GM12878 (cell line): ENCODE measurements around the gene CPT1C. TPM values are rescaled to one million over a fixed set of nuclear protein-coding genes. Genes with fewer than 3 reads are reported as not detected.

ENCODE experiments used
- BCL11A ChIP-seq: IDR thresholded peaks from 2 replicates; pipeline ENCODE4 v1.6.1; 2011; ENCODE audit warnings: low read depth, low read length
- BHLHE40 ChIP-seq, 2 experiments: fragments of 450-650 bp in 1 of 2; IDR thresholded peaks; 2 replicates each; pipeline ENCODE4 v1.6.1; 2011 to 2017; ENCODE audit warnings: low read depth in 2 of 2, borderline replicate concordance in 1 of 2, improper control_type of control experiment in 1 of 2, low read length in 1 of 2, mild to moderate bottlenecking in 1 of 2
- CBFB ChIP-seq: IDR thresholded peaks from 2 replicates; pipeline ENCODE4 v1.6.1; 2016; ENCODE audit warnings: antibody characterized with exemption, low read depth
- CREB1 ChIP-seq: IDR thresholded peaks from 2 replicates; pipeline ENCODE4 v1.6.1; 2012; ENCODE audit warnings: low read depth, mild to moderate bottlenecking, inconsistent platforms
- ETV6 ChIP-seq, 2 experiments: fragments of 450-650 bp in 1 of 2; IDR thresholded peaks in 1 of 2; conservative IDR thresholded peaks in 1 of 2; 2 replicates each; pipeline ENCODE4 v1.6.1; 2014; ENCODE audit warnings: antibody characterized with exemption in 1 of 2, borderline replicate concordance in 1 of 2, low read depth in 1 of 2, mild to moderate bottlenecking in 1 of 2, moderate library complexity in 1 of 2
- GABPA ChIP-seq: IDR thresholded peaks from 2 replicates; pipeline ENCODE4 v1.6.1; 2014; ENCODE audit warnings: antibody characterized with exemption, low read depth, mild to moderate bottlenecking, inconsistent platforms
- IKZF2 ChIP-seq, 2 experiments: fragments of 450-650 bp; IDR thresholded peaks; 2 replicates each; pipeline ENCODE4 v1.6.1; 2017; ENCODE audit warnings: mild to moderate bottlenecking in 2 of 2, moderate library complexity in 2 of 2
- KLF5 ChIP-seq: fragments of 450-650 bp; IDR thresholded peaks from 2 replicates; pipeline ENCODE4 v1.6.1; 2014; ENCODE audit warnings: mild to moderate bottlenecking; ENCODE audit not compliant: partially characterized antibody
- MTA2 ChIP-seq: fragments of 450-650 bp; IDR thresholded peaks from 2 replicates; pipeline ENCODE4 v1.6.1; 2016; ENCODE audit warnings: low read depth, mild to moderate bottlenecking, moderate library complexity
- MTA3 ChIP-seq: IDR thresholded peaks from 2 replicates; pipeline ENCODE4 v1.6.1; 2012; ENCODE audit warnings: low read length, inconsistent platforms, borderline replicate concordance
- NBN ChIP-seq: fragments of 450-650 bp; IDR thresholded peaks from 2 replicates; pipeline ENCODE4 v1.6.1; 2016
- NR2F1 ChIP-seq: fragments of 450-650 bp; conservative IDR thresholded peaks from 2 replicates; pipeline ENCODE4 v1.6.1; 2017; ENCODE audit warnings: mild to moderate bottlenecking
- NRF1 ChIP-seq: conservative IDR thresholded peaks from 2 replicates; pipeline ENCODE4 v1.6.1; 2011; ENCODE audit warnings: mild to moderate bottlenecking, low read depth, low read length, improper control_type of control experiment
- POLR2AphosphoS5 ChIP-seq: IDR thresholded peaks from 2 replicates; pipeline ENCODE4 v1.6.1; 2011; ENCODE audit warnings: mild to moderate bottlenecking, low read length, inconsistent platforms
- SIX5 ChIP-seq: IDR thresholded peaks from 2 replicates; pipeline ENCODE4 v1.6.1; 2011; ENCODE audit warnings: mild to moderate bottlenecking, low read depth, low read length, moderate library complexity; ENCODE audit not compliant: severe bottlenecking
- ZNF24 ChIP-seq: fragments of 450-650 bp; IDR thresholded peaks from 2 replicates; pipeline ENCODE4 v1.6.1; 2017; ENCODE audit warnings: antibody characterized with exemption, mild to moderate bottlenecking
- ZNF384 ChIP-seq: IDR thresholded peaks from 2 replicates; pipeline ENCODE4 v1.6.1; 2012; ENCODE audit warnings: low read depth, mild to moderate bottlenecking, low read length, improper control_type of control experiment, borderline replicate concordance
- ZNF687 ChIP-seq: fragments of 450-650 bp; IDR thresholded peaks from 2 replicates; pipeline ENCODE4 v1.6.1; 2017; ENCODE audit warnings: mild to moderate bottlenecking, moderate library complexity
- polyA plus RNA-seq, 11 experiments: library from polyadenylated mRNA; depleted of rRNA in 4 of 11; unstranded in 6 of 11; stranded (reverse) in 5 of 11; fragments of >200 nt; fragmentation: Nextera tagmentation in 4 of 11; fragmentation: Illumina TruSeq in 1 of 11; extraction: Ambion mirVana in 4 of 11; extraction: Trizol in 1 of 11; gene quantifications; 1 replicate in 1 of 11; 2 replicates in 10 of 11; pipeline versions ENCODE4 v1.2.1 to v1.2.3, GENCODE V29; 2011 to 2016; ENCODE audit warnings: inconsistent platforms in 2 of 11, missing spikeins in 2 of 11, low read depth in 1 of 11
- total RNA-seq, 4 experiments: library from RNA; depleted of rRNA in 3 of 4; stranded (reverse); fragments of >200 nt in 3 of 4; fragmentation: Illumina TruSeq in 1 of 4; extraction: Trizol in 1 of 4; gene quantifications; 2 replicates each; pipeline versions ENCODE4 v1.2.1 to v1.2.3, GENCODE V29; 2013 to 2021
- TF ChIP-seq, protein P1 (sequence below): IDR thresholded peaks from 2 replicates; pipeline ENCODE4 v1.6.1; 2012; ENCODE audit warnings: low read depth, low read length, improper control_type of control experiment
- TF ChIP-seq, protein P2 (sequence below): IDR thresholded peaks from 2 replicates; pipeline ENCODE4 v1.6.1; 2011; ENCODE audit warnings: low read depth, mild to moderate bottlenecking, low read length, moderate library complexity, borderline replicate concordance; ENCODE audit errors: extremely low read depth
- TF ChIP-seq, protein P3 (sequence below): fragments of 450-650 bp; conservative IDR thresholded peaks from 2 replicates; pipeline ENCODE4 v1.6.1; 2017; ENCODE audit warnings: mild to moderate bottlenecking, moderate library complexity
- TF ChIP-seq, protein P4 (sequence below): fragments of 450-650 bp; IDR thresholded peaks from 2 replicates; pipeline ENCODE4 v1.6.1; 2017; ENCODE audit warnings: low read depth, mild to moderate bottlenecking, moderate library complexity

CPT1C gene
- total and polyA plus RNA-seq, 10 of the 15 experiments (the other 5 are each of a cell fraction or from before 2014, with no cell fraction given) = 0.04 to 0.56 (median 0.21) TPM; not detected in 3

GRCh38 chr19:49641688-49642491 lies 49.0 kb upstream of the CPT1C start, which contains the start of gene SCAF1 (continued):
- TF ChIP-seq ZNF687 (no peak; the same call in 1 of the 2 replicates), NBN (peak; percentile 66), MTA3 (no peak), POLR2AphosphoS5 (peak; percentile 59), ETV6 (conservative IDR thresholded peaks at IDR 0.05 in 1 of 2, IDR thresholded peaks at IDR 0.05 in 1 of 2; ENCODE audit: borderline replicate concordance in 1 of 2, low read depth in 1 of 2) (no peak), ZNF24 (no peak), SIX5 (peak; percentile 94), KLF5 (peak; percentile 75), GABPA (peak; percentile 92), CREB1 (peak; percentile 97), MTA2 (peak; percentile 37; the same call in 1 of the 2 replicates), ZNF384 (no peak), IKZF2 (IDR thresholded peaks at IDR 0.05) (no peak), NR2F1 (peak; percentile 94), NRF1 (peak; percentile 55), CBFB (no peak), BHLHE40 (IDR thresholded peaks at IDR 0.05; ENCODE audit: borderline replicate concordance in 1 of 2, low read depth in 2 of 2, low read length in 1 of 2) (peak; percentile 29 to 45; a peak in 2 of 4 replicates), BCL11A (no peak)
- TF ChIP-seq, protein P1, sequence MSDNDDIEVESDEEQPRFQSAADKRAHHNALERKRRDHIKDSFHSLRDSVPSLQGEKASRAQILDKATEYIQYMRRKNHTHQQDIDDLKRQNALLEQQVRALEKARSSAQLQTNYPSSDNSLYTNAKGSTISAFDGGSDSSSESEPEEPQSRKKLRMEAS = no peak; the same call in none of the 2 replicates
- TF ChIP-seq, protein P2, sequence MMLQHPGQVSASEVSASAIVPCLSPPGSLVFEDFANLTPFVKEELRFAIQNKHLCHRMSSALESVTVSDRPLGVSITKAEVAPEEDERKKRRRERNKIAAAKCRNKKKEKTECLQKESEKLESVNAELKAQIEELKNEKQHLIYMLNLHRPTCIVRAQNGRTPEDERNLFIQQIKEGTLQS = peak; percentile 66; the same call in 1 of the 2 replicates
- TF ChIP-seq, protein P3, sequence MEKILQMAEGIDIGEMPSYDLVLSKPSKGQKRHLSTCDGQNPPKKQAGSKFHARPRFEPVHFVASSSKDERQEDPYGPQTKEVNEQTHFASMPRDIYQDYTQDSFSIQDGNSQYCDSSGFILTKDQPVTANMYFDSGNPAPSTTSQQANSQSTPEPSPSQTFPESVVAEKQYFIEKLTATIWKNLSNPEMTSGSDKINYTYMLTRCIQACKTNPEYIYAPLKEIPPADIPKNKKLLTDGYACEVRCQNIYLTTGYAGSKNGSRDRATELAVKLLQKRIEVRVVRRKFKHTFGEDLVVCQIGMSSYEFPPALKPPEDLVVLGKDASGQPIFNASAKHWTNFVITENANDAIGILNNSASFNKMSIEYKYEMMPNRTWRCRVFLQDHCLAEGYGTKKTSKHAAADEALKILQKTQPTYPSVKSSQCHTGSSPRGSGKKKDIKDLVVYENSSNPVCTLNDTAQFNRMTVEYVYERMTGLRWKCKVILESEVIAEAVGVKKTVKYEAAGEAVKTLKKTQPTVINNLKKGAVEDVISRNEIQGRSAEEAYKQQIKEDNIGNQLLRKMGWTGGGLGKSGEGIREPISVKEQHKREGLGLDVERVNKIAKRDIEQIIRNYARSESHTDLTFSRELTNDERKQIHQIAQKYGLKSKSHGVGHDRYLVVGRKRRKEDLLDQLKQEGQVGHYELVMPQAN = 0 out of 2 replicates have a peak, but pooled peaks have one; percentile 30
- TF ChIP-seq, protein P4, sequence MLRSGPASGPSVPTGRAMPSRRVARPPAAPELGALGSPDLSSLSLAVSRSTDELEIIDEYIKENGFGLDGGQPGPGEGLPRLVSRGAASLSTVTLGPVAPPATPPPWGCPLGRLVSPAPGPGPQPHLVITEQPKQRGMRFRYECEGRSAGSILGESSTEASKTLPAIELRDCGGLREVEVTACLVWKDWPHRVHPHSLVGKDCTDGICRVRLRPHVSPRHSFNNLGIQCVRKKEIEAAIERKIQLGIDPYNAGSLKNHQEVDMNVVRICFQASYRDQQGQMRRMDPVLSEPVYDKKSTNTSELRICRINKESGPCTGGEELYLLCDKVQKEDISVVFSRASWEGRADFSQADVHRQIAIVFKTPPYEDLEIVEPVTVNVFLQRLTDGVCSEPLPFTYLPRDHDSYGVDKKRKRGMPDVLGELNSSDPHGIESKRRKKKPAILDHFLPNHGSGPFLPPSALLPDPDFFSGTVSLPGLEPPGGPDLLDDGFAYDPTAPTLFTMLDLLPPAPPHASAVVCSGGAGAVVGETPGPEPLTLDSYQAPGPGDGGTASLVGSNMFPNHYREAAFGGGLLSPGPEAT = no peak
